K562 (cell line): ENCODE results near the gene SLC44A5. TPM values are rescaled to one million over a fixed set of nuclear protein-coding genes. Genes with fewer than 3 reads are reported as not detected.

Experiments
- ATAC-seq: fragments of 200-7000 bp; cut with Tn5 transposase; 3 replicates; pipeline ENCODE4 v1.9.1; 2020; ENCODE audit warnings: moderate library complexity
- BruUV-seq: library from RNA; stranded (reverse); fragments of 400-500 nt; replicated peaks from 2 replicates; lab custom pipeline; 2021; lab: Mats Ljungman, UMichigan
- CTCF ChIA-PET: fragments of 300-600 bp; formaldehyde crosslinking; extraction: SDS; loops from one replicate; lab custom pipeline; 2021; ENCODE audit warnings: low intra/inter-chr PET ratio; lab: Yijun Ruan, JAX
- POLR2A ChIA-PET: fragments of 300-600, 350-650 bp; sonication (Branson Sonifier 250); formaldehyde crosslinking; extraction: SDS; loops from one replicate; lab custom pipeline; 2021; ENCODE audit warnings: antibody characterized with exemption, inconsistent platforms; lab: Yijun Ruan, JAX
- DNase-seq, 4 experiments: peaks; one replicate each; pipeline versions ENCODE4 v3.0.0 to v3.0.0-alpha.2; 2011 to 2018; ENCODE audit warnings: low spot score in 3 of 4, mixed read lengths in 3 of 4; ENCODE audit errors: extremely low read depth in 1 of 4
- FAIRE-seq: peaks from 2 replicates; lab custom pipeline; 2011; peaks lifted over from hg19 to GRCh38; lab: Jason Lieb, UNC
- H2AFZ ChIP-seq: 2 replicates; pipeline ENCODE4 v1.6.0; 2011; ENCODE audit warnings: low read depth, low read length, control low read depth, inconsistent platforms
- H3K27ac ChIP-seq: fragments of 200-600 bp; 3 replicates; pipeline ENCODE4 v1.8.0; 2011; ENCODE audit warnings: low read depth, mild to moderate bottlenecking, control low read depth, inconsistent platforms, low read length, moderate library complexity, mixed read lengths; ENCODE audit errors: extremely low read depth
- H3K27me3 ChIP-seq, 2 experiments: fragments of 300-600 bp in 1 of 2; 2 replicates in 1 of 2; 3 replicates in 1 of 2; pipeline versions ENCODE4 v1.6.0 to v1.8.0; 2011; ENCODE audit warnings: inconsistent platforms in 2 of 2, low read length in 2 of 2, mild to moderate bottlenecking in 1 of 2, mixed read lengths in 1 of 2, moderate library complexity in 1 of 2; ENCODE audit not compliant: control insufficient read depth in 2 of 2, insufficient read depth in 2 of 2
- H3K36me3 ChIP-seq: fragments of 300-600 bp; 3 replicates; pipeline ENCODE4 v1.8.0; 2011; ENCODE audit warnings: mild to moderate bottlenecking, low read length, inconsistent platforms; ENCODE audit not compliant: control insufficient read depth, insufficient read depth
- H3K4me1 ChIP-seq, 2 experiments: fragments of 200-600 bp in 1 of 2; replicated peaks in 1 of 2; 2 replicates in 1 of 2; 3 replicates in 1 of 2; pipeline versions ENCODE4 v1.5.1 to v1.8.0; 2011; ENCODE audit warnings: inconsistent platforms in 2 of 2, low read length in 2 of 2, mild to moderate bottlenecking in 1 of 2, mixed read lengths in 1 of 2, moderate library complexity in 1 of 2; ENCODE audit not compliant: control insufficient read depth in 2 of 2, insufficient read depth in 2 of 2
- H3K4me2 ChIP-seq: 2 replicates; pipeline ENCODE4 v1.6.1; 2011; ENCODE audit warnings: low read length, control low read depth, inconsistent platforms, mixed read lengths; ENCODE audit not compliant: insufficient read depth
- H3K4me3 ChIP-seq: fragments of 200-600 bp; sonication (generic), shearing (Covaris generic); 2 replicates; pipeline ENCODE4 v1.5.1; 2016; ENCODE audit warnings: control low read depth, inconsistent platforms
- H3K79me2 ChIP-seq: fragments of 200-600 bp; 3 replicates; pipeline ENCODE4 v1.8.0; 2011; ENCODE audit warnings: low read length, inconsistent platforms; ENCODE audit not compliant: control insufficient read depth, insufficient read depth
- H3K9ac ChIP-seq, 2 experiments: 2 replicates each; pipeline versions ENCODE4 v1.6.0 to v1.6.1; 2011; ENCODE audit warnings: low read depth in 2 of 2, low read length in 2 of 2, control low read depth in 1 of 2, inconsistent platforms in 1 of 2, mild to moderate bottlenecking in 1 of 2, mixed read lengths in 1 of 2; ENCODE audit not compliant: insufficient read depth in 1 of 2
- H3K9me1 ChIP-seq: one replicate; pipeline ENCODE4 v1.6.0; 2011; ENCODE audit warnings: inconsistent platforms, mild to moderate bottlenecking, low read length, moderate library complexity; ENCODE audit not compliant: control insufficient read depth, insufficient read depth
- H3K9me3 ChIP-seq: replicated peaks from 2 replicates; pipeline ENCODE4 v1.5.1; 2011; ENCODE audit warnings: low read depth, low read length, inconsistent platforms; ENCODE audit not compliant: control insufficient read depth, insufficient read depth
- H4K20me1 ChIP-seq: replicated peaks from 2 replicates; pipeline ENCODE4 v1.6.1; 2011; ENCODE audit warnings: low read length, inconsistent platforms, mixed read lengths; ENCODE audit not compliant: control insufficient read depth, insufficient read depth
- BCOR ChIP-seq: fragments of 450-650 bp; IDR thresholded peaks from 2 replicates; pipeline ENCODE4 v1.6.1; 2016
- CBFA2T2 ChIP-seq: fragments of 450-650 bp; conservative IDR thresholded peaks from 2 replicates; pipeline ENCODE4 v1.6.1; 2017; ENCODE audit warnings: mild to moderate bottlenecking
- IRF9 ChIP-seq: fragments of 450-650 bp; IDR thresholded peaks from 2 replicates; pipeline ENCODE4 v1.6.1; 2016; ENCODE audit warnings: missing biosample characterization, missing genetic modification characterization
- KDM4B ChIP-seq, 2 experiments: fragments of 450-650 bp in 1 of 2; sonication (generic) in 1 of 2; IDR thresholded peaks; 2 replicates each; pipeline ENCODE4 v1.6.1; 2016 to 2017; ENCODE audit warnings: borderline replicate concordance in 2 of 2, antibody characterized with exemption in 1 of 2, low read depth in 1 of 2, mild to moderate bottlenecking in 1 of 2
- MEF2A ChIP-seq: IDR thresholded peaks from 2 replicates; pipeline ENCODE4 v1.6.1; 2011; ENCODE audit warnings: low read depth, mild to moderate bottlenecking, low read length, moderate library complexity; ENCODE audit not compliant: control insufficient read depth
- NR2F6 ChIP-seq: fragments of 450-650 bp; formaldehyde crosslinking; IDR thresholded peaks from 2 replicates; pipeline ENCODE4 v1.4.0; 2020; ENCODE audit warnings: mild to moderate bottlenecking
- POLR2AphosphoS2 ChIP-seq: IDR thresholded peaks from 2 replicates; pipeline ENCODE4 v1.6.1; 2012; ENCODE audit warnings: low read length, improper control_type of control experiment
- RBM25 ChIP-seq: fragments of 200-400 bp; formaldehyde crosslinking; IDR thresholded peaks from 2 replicates; pipeline ENCODE4 v1.6.1; 2018; ENCODE audit warnings: low read length, low read depth, moderate library complexity; ENCODE audit not compliant: severe bottlenecking
- SMAD2 ChIP-seq: fragments of 150-350 bp; IDR thresholded peaks from 2 replicates; pipeline ENCODE4 v1.6.1; 2014; ENCODE audit warnings: low read depth, mild to moderate bottlenecking, low read length
- TEAD4 ChIP-seq, 2 experiments: sonication (generic) in 1 of 2; formaldehyde crosslinking in 1 of 2; IDR thresholded peaks; 2 replicates each; pipeline versions ENCODE4 v1.6.1 to v1.8.0; 2012 to 2022; ENCODE audit warnings: borderline replicate concordance in 1 of 2, inconsistent platforms in 1 of 2, low read length in 1 of 2, mild to moderate bottlenecking in 1 of 2, missing genetic modification reagents in 1 of 2
- XRCC5 ChIP-seq: fragments of 200-400 bp; formaldehyde crosslinking; IDR thresholded peaks from 2 replicates; pipeline ENCODE4 v1.6.1; 2017; ENCODE audit warnings: low read depth, mild to moderate bottlenecking, low read length
- ZNF239 ChIP-seq: fragments of 250-450 bp; sonication (Bioruptor Pico); IDR thresholded peaks from 2 replicates; pipeline ENCODE4 v1.4.0; 2020; ENCODE audit warnings: mild to moderate bottlenecking
- ZNF740 ChIP-seq, 3 experiments: fragments of 200-800 bp in 1 of 3; sonication (Bioruptor generic) in 1 of 3; sonication (generic) in 1 of 3; formaldehyde crosslinking in 1 of 3; IDR thresholded peaks; 2 replicates each; pipeline versions ENCODE4 v1.6.1 to v1.8.0; 2016 to 2022; ENCODE audit warnings: mild to moderate bottlenecking in 2 of 3, missing compliant biosample characterization in 2 of 3, missing genetic modification characterization in 2 of 3, missing genetic modification reagents in 1 of 3
- WGBS: fragments of 100-300 bp; shearing (Covaris generic); methylation state at CpG from one replicate; pipeline ENCODE4 v1.1.6; 2016; ENCODE audit warnings: low coverage, mixed read lengths; ENCODE audit not compliant: insufficient coverage; ENCODE audit errors: missing lambda C conversion rate; 5-methylcytosine and 5-hydroxymethylcytosine counted together
- in situ Hi-C: fragments of 300-500 bp; cut with MboI; formaldehyde crosslinking; loops from 4 replicates; pipeline ENCODE4 v1.15.0; 2018; ENCODE audit warnings: inconsistent platforms, mixed read lengths
- intact Hi-C: fragments of 100-400 bp; cut with micrococcal nuclease; formaldehyde crosslinking; loops from 2 replicates; pipeline ENCODE4 v1.14.2; 2022
- polyA plus RNA-seq, 8 experiments: library from polyadenylated mRNA; depleted of rRNA in 4 of 8; stranded (reverse) in 5 of 8; unstranded in 3 of 8; fragments of >200 nt; fragmentation: Nextera tagmentation in 2 of 8; fragmentation: Illumina TruSeq in 1 of 8; extraction: Ambion mirVana in 2 of 8; extraction: Trizol in 1 of 8; gene quantifications; 2 replicates each; pipeline versions ENCODE4 v1.2.1 to v1.2.3, GENCODE V29; 2011 to 2014; ENCODE audit warnings: inconsistent platforms in 1 of 8, missing spikeins in 1 of 8
- total RNA-seq, 7 experiments: library from RNA; depleted of rRNA in 6 of 7; stranded (reverse); fragments of >200 nt in 6 of 7; fragmentation: Illumina TruSeq in 2 of 7; extraction: Trizol in 2 of 7; gene quantifications; 2 replicates each; pipeline versions ENCODE4 v1.2.1 to v1.2.3, GENCODE V29; 2011 to 2021; ENCODE audit warnings: low replicate concordance in 1 of 7

SLC44A5 gene
- total and polyA plus RNA-seq, 9 of the 15 experiments (the other 6 are each of a cell fraction or from before 2014, with no cell fraction given): 1.2 to 10.1 (median 3.2) TPM

GRCh38 chr1:75361260-75361659, 249.7 kb downstream of the SLC44A5 start:
- H3K27me3 ChIP-seq: no peaks in the 10 kb centered on the region
- H3K79me2 ChIP-seq: no peaks in the 10 kb centered on the region
- TF ChIP-seq RBM25 (no peak), MEF2A (no peak), XRCC5 (no peak), POLR2AphosphoS2 (no peak), CBFA2T2 (no peak), SMAD2 (no peak), ZNF239 (CRISPR knock-in tag) (no peak), BCOR (no peak), TEAD4 (IDR thresholded peaks at IDR 0.05; ENCODE audit: low read length) (no peak), TEAD4 (CRISPR knock-in tag; IDR thresholded peaks at IDR 0.05; ENCODE audit: borderline replicate concordance) (no peak), KDM4B (IDR thresholded peaks at IDR 0.05; ENCODE audit: borderline replicate concordance in 2 of 2, low read depth in 1 of 2) (no peak), IRF9 (tag) (no peak), NR2F6 (CRISPR knock-in tag) (no peak), ZNF740 (CRISPR knock-in tag; IDR thresholded peaks at IDR 0.05) (no peak), ZNF740 (tag; IDR thresholded peaks at IDR 0.05) (no peak)
- no peak overlapping the region for H3K4me2 ChIP-seq
- FAIRE-seq (no peak), ATAC-seq (no peak), DNase-seq (no peak)
- ChIA-PET CTCF (no interaction called here), POLR2A (no interaction called here)
- H2AFZ ChIP-seq: no peak overlapping the region
- no peak overlapping the region for H3K4me3 ChIP-seq
- no TSS peak for BruUV-seq
- no peaks in the 10 kb centered on the region; the same call in 2 of the 3 replicates for H3K36me3 ChIP-seq
- no peak overlapping the region for H3K9ac ChIP-seq
- H3K4me1 ChIP-seq: peaks cover 0 to 3% of the 10 kb centered on the region in 2 experiments; a peak in 2 of 5 replicates
- in situ Hi-C loops (no loop called here), intact Hi-C loops (no loop called here)
- WGBS: 48% methylated on average over 2 of the region's 2 CpGs
- H3K9me1 ChIP-seq: no peaks in the 10 kb centered on the region
- H3K27ac ChIP-seq: no peak overlapping the region
- H3K9me3 ChIP-seq: 0 out of 2 replicates have a peak, but pooled peaks cover 3% of the 10 kb centered on the region
- no peaks in the 10 kb centered on the region for H4K20me1 ChIP-seq
